Colonic mucosa (tissue), 4 donors: ENCODE data around the gene GALNT10. TPM values are rescaled to one million over a fixed set of nuclear protein-coding genes. Genes with fewer than 3 reads are reported as not detected.

Source experiments
- DNase-seq: peaks from one replicate; pipeline ENCODE4 v3.0.0-alpha.2; 2020
- H3K27ac ChIP-seq: fragments of 200-600 bp; one replicate; pipeline ENCODE4 v1.8.0; 2021
- H3K27me3 ChIP-seq: fragments of 200-600 bp; one replicate; pipeline ENCODE4 v1.8.0; 2021
- H3K36me3 ChIP-seq: fragments of 200-600 bp; one replicate; pipeline ENCODE4 v1.8.0; 2021
- H3K4me1 ChIP-seq: fragments of 200-600 bp; one replicate; pipeline ENCODE4 v1.8.0; 2021; ENCODE audit warnings: mild to moderate bottlenecking
- H3K4me3 ChIP-seq: fragments of 200-600 bp; one replicate; pipeline ENCODE4 v1.8.0; 2021
- H3K9ac ChIP-seq, 2 donors: one replicate each; pipeline ENCODE4 v1.7.0; 2013; ENCODE audit warnings: control low read depth in 2 of 2, low read depth in 2 of 2, low read length in 2 of 2
- H3K9me3 ChIP-seq: fragments of 200-600 bp; one replicate; pipeline ENCODE4 v1.8.0; 2021
- CTCF ChIP-seq: fragments of 200-600 bp; IDR thresholded peaks from one replicate; pipeline ENCODE4 v1.8.0; 2022; ENCODE audit warnings: antibody characterized with exemption, mild to moderate bottlenecking
- intact Hi-C: fragments of 100-400 bp; cut with DNase I; formaldehyde crosslinking; loops from one replicate; pipeline ENCODE4 v1.14.1; 2022
- total RNA-seq, 2 donors: library from RNA; stranded (reverse); fragmentation: NEBNext Ultra II Directional in 1 of 2; extraction: Animal tissue kit (Norgen Biotek cat#: 25700) in 1 of 2; gene quantifications; one replicate each; pipeline ENCODE4 v1.2.1, GENCODE V29; 2021
- donor health status: healthy.
- donor health status: DM: no; HTN: no; CAD: no.
- donor health status: DM: no; HTN: no; CAD: no.

Gene GALNT10
- total RNA-seq, 2 donors from 2014 or later: 40.0 to 46.7 TPM

GRCh38 chr5:154278908-154279307, 88.4 kb downstream of the GALNT10 start:
- H3K4me1 ChIP-seq: peaks cover 7% of the 10 kb centered on the region
- no peak overlapping the region for H3K4me3 ChIP-seq
- H3K9me3 ChIP-seq: no peaks in the 10 kb centered on the region
- H3K36me3 ChIP-seq: no peaks in the 10 kb centered on the region
- intact Hi-C loops: no loop called here
- no peak overlapping the region for H3K27ac ChIP-seq
- TF ChIP-seq CTCF: no peak
- no peak for DNase-seq
- no peaks in the 10 kb centered on the region for H3K27me3 ChIP-seq
- H3K9ac ChIP-seq: no peak overlapping the region

- Histone ChIP-seq H3K9me3 (no peaks in the 10 kb centered on the region), H3K36me3 (no peaks in the 10 kb centered on the region)
Observed at GRCh38 chr5:154284433-154284832, 93.9 kb downstream of the GALNT10 start.

GRCh38 chr5:154285661-154286408, 95.3 kb downstream of the GALNT10 start:
- Histone ChIP-seq H3K27ac (no peak overlapping the region), H3K9me3 (no peaks in the 10 kb centered on the region), H3K36me3 (no peaks in the 10 kb centered on the region), H3K9ac (no peak overlapping the region), H3K4me3 (no peak overlapping the region), H3K27me3 (no peaks in the 10 kb centered on the region), H3K4me1 (peaks cover 12% of the 10 kb centered on the region)
- DNase-seq: peak; percentile 16
- intact Hi-C loops: loop anchor here (2.0 kb wide), 1 partner anchor 15 kb away; no protein-coding TSS in a partner anchor
- no peak for TF ChIP-seq CTCF

More at GRCh38 chr5:154284433-154284832, 93.9 kb downstream of the GALNT10 start:
- H3K27me3 ChIP-seq: no peaks in the 10 kb centered on the region
- peaks cover 12% of the 10 kb centered on the region for H3K4me1 ChIP-seq
- H3K9ac ChIP-seq: no peak overlapping the region
- intact Hi-C loops: loop anchor here (2.0 kb wide), 1 partner anchor 14 kb away; no protein-coding TSS in a partner anchor
- H3K27ac ChIP-seq: no peak overlapping the region
- no peak for DNase-seq
- H3K4me3 ChIP-seq: no peak overlapping the region
- TF ChIP-seq CTCF: no peak

GRCh38 chr5:154286557-154286956, 96.0 kb downstream of the GALNT10 start:
- intact Hi-C loops: no loop called here
- Histone ChIP-seq H3K27ac (peak overlapping the region; percentile 35), H3K4me3 (no peak overlapping the region), H3K4me1 (peaks cover 12% of the 10 kb centered on the region), H3K36me3 (no peaks in the 10 kb centered on the region), H3K9me3 (no peaks in the 10 kb centered on the region), H3K9ac (no peak overlapping the region), H3K27me3 (no peaks in the 10 kb centered on the region)
- peak; percentile 17 for DNase-seq
- no peak for TF ChIP-seq CTCF

GRCh38 chr5:154287136-154287535, 96.6 kb downstream of the GALNT10 start:
- peak; percentile 78 for DNase-seq
- peak overlapping the region; percentile 35 for H3K27ac ChIP-seq
- no peaks in the 10 kb centered on the region for H3K9me3 ChIP-seq
- no peaks in the 10 kb centered on the region for H3K36me3 ChIP-seq
- H3K9ac ChIP-seq: no peak overlapping the region
- H3K4me1 ChIP-seq: peaks cover 12% of the 10 kb centered on the region
- intact Hi-C loops: no loop called here
- H3K27me3 ChIP-seq: no peaks in the 10 kb centered on the region
- no peak overlapping the region for H3K4me3 ChIP-seq
- TF ChIP-seq CTCF: no peak
